Panc1 (cell line): ENCODE data around the gene AGAP1. TPM values are rescaled to one million over a fixed set of nuclear protein-coding genes. Genes with fewer than 3 reads are reported as not detected.

Experiments
- ATAC-seq: fragments of 200-7000 bp; cut with Tn5 transposase; 2 replicates; pipeline ENCODE4 v1.9.1; 2020; ENCODE audit warnings: mild to moderate bottlenecking, moderate library complexity
- BruUV-seq: library from RNA; stranded (reverse); fragments of 400-500 nt; replicated peaks from 2 replicates; lab custom pipeline; 2021; lab: Mats Ljungman, UMichigan
- CTCF ChIA-PET: fragments of 300-600 bp; sonication (Branson Sonifier 250); formaldehyde crosslinking; loops from one replicate; lab custom pipeline; 2022; ENCODE audit warnings: antibody characterized with exemption; lab: Charles Lee
- POLR2A ChIA-PET: fragments of 300-600 bp; sonication (Branson Sonifier 250); formaldehyde crosslinking; loops from one replicate; lab custom pipeline; 2022; ENCODE audit warnings: antibody characterized with exemption; lab: Charles Lee
- DNase-seq: peaks from one replicate; pipeline ENCODE4 v3.0.0-alpha.2; 2010; ENCODE audit warnings: low read depth, low spot score
- H3K27ac ChIP-seq: 2 replicates; pipeline ENCODE4 v1.5.1; 2011; ENCODE audit warnings: mild to moderate bottlenecking, low read length, inconsistent platforms
- H3K27me3 ChIP-seq: fragments of 200-500 bp; sonication (Bioruptor generic); 2 replicates; pipeline ENCODE4 v1.6.0; 2014; ENCODE audit warnings: low read length, inconsistent platforms; ENCODE audit not compliant: control insufficient read depth, insufficient read depth
- H3K36me3 ChIP-seq: fragments of 200-500 bp; sonication (Bioruptor generic); 2 replicates; pipeline ENCODE4 v1.5.1; 2014; ENCODE audit warnings: inconsistent platforms, mild to moderate bottlenecking, low read length, moderate library complexity; ENCODE audit not compliant: control insufficient read depth, insufficient read depth
- H3K4me1 ChIP-seq: 2 replicates; pipeline ENCODE4 v1.5.1; 2011; ENCODE audit warnings: inconsistent platforms, mild to moderate bottlenecking, low read length, moderate library complexity; ENCODE audit not compliant: control insufficient read depth, insufficient read depth
- H3K4me3 ChIP-seq, 2 experiments: 2 replicates each; pipeline ENCODE4 v1.5.1; 2011 to 2012; ENCODE audit warnings: low read depth in 2 of 2, low read length in 2 of 2, mild to moderate bottlenecking in 2 of 2, inconsistent platforms in 1 of 2, moderate library complexity in 1 of 2
- H3K9me3 ChIP-seq: fragments of 200-500 bp; sonication (Bioruptor generic); 2 replicates; pipeline ENCODE4 v1.5.1; 2014; ENCODE audit warnings: low read depth, mild to moderate bottlenecking, inconsistent platforms, low read length, moderate library complexity; ENCODE audit not compliant: control insufficient read depth, insufficient read depth
- CTCF ChIP-seq: fragments of 450-650 bp; IDR thresholded peaks from 2 replicates; pipeline ENCODE4 v1.5.1; 2017; ENCODE audit warnings: mild to moderate bottlenecking
- POLR2AphosphoS5 ChIP-seq: IDR thresholded peaks from 2 replicates; pipeline ENCODE4 v1.6.1; 2012; ENCODE audit warnings: mild to moderate bottlenecking, low read depth, low read length, moderate library complexity
- REST ChIP-seq, 2 experiments: IDR thresholded peaks; 2 replicates each; pipeline ENCODE4 v1.6.1; 2011 to 2012; ENCODE audit warnings: low read depth in 2 of 2, control low read depth in 1 of 2, low read length in 1 of 2, mild to moderate bottlenecking in 1 of 2, moderate library complexity in 1 of 2; ENCODE audit not compliant: insufficient read depth in 1 of 2
- SIN3A ChIP-seq: IDR thresholded peaks from 2 replicates; pipeline ENCODE4 v1.6.1; 2012; ENCODE audit warnings: low read depth, mild to moderate bottlenecking, low read length, moderate library complexity, borderline replicate concordance; ENCODE audit not compliant: insufficient read depth
- TCF7L2 ChIP-seq: IDR thresholded peaks from 2 replicates; pipeline ENCODE4 v1.6.1; 2011; ENCODE audit warnings: mild to moderate bottlenecking, low read depth, low read length, inconsistent platforms
- in situ Hi-C: cut with HindIII; loops from 2 replicates; pipeline ENCODE4 v1.10.0; 2016; ENCODE audit warnings: low sequenced_read_pairs, low pct_unique_long_range_greater_than_20kb
- intact Hi-C: fragments of 100-400 bp; cut with micrococcal nuclease; formaldehyde crosslinking; loops from one replicate; pipeline ENCODE4 v1.10.0; 2022; ENCODE audit not compliant: unreplicated experiment
- total RNA-seq: library from RNA; stranded (reverse); gene quantifications from one replicate; pipeline ENCODE4 v1.2.1, GENCODE V29; 2021; ENCODE audit not compliant: unreplicated experiment

AGAP1 gene
- total RNA-seq, 1 experiment from 2014 or later, result 38.9 TPM

GRCh38 chr2:235508371-235509160 is 14.7 kb downstream of the AGAP1 start:
- no TSS peak for BruUV-seq
- POLR2A ChIA-PET, result no interaction called here
- in situ Hi-C loops, result no loop called here
- TF ChIP-seq CTCF, result no peak
- TF ChIP-seq REST (IDR thresholded peaks at IDR 0.05; ENCODE audit: insufficient read depth in 1 of 2, low read depth in 2 of 2, low read length in 1 of 2), result no peak
- TF ChIP-seq SIN3A, result no peak
- TF ChIP-seq POLR2AphosphoS5, result no peak
- no peak for TF ChIP-seq TCF7L2
- CTCF ChIA-PET, result interaction anchor here (0.6 kb wide), 1 partner anchor 43 kb away, joined by 7 read pairs; no protein-coding TSS in a partner anchor
- ATAC-seq (no peak), DNase-seq (no peak)
- Histone ChIP-seq H3K36me3 (no peaks in the 10 kb centered on the region), H3K4me3 (no peak overlapping the region), H3K4me1 (peaks cover 31% of the 10 kb centered on the region), H3K9me3 (no peaks in the 10 kb centered on the region), H3K27me3 (no peaks in the 10 kb centered on the region), H3K27ac (no peak overlapping the region)
- intact Hi-C loops, result loop anchor here (10.0 kb wide), 1 partner anchor 86 kb away; no protein-coding TSS in a partner anchor

- in situ Hi-C loops (no loop called here), intact Hi-C loops (no loop called here)
- Histone ChIP-seq H3K4me3 (no peak overlapping the region), H3K9me3 (no peaks in the 10 kb centered on the region), H3K4me1 (peaks cover 21% of the 10 kb centered on the region), H3K36me3 (no peaks in the 10 kb centered on the region), H3K27me3 (no peaks in the 10 kb centered on the region), H3K27ac (no peak overlapping the region)
- POLR2A ChIA-PET, result no interaction called here
- TF ChIP-seq REST (IDR thresholded peaks at IDR 0.05; ENCODE audit: insufficient read depth in 1 of 2, low read depth in 2 of 2, low read length in 1 of 2) (no peak), SIN3A (no peak), TCF7L2 (no peak), CTCF (no peak), POLR2AphosphoS5 (no peak)
- no TSS peak for BruUV-seq
- CTCF ChIA-PET, result no interaction called here
- ATAC-seq (no peak), DNase-seq (no peak)
These were observed 16.5 kb downstream of the AGAP1 start for GRCh38 chr2:235510318-235510717.
